K562 (cell line): ENCODE data around the gene PATL1. TPM values are rescaled to one million over a fixed set of nuclear protein-coding genes. Genes with fewer than 3 reads are reported as not detected.

Experiments used
- CEBPB ChIP-seq: fragments of 450-650 bp; IDR thresholded peaks from 2 replicates; pipeline ENCODE4 v1.6.1; 2016; ENCODE audit warnings: missing genetic modification characterization, missing compliant biosample characterization
- CHD1 ChIP-seq: fragments of 200-600 bp; sonication (generic); IDR thresholded peaks from one replicate; pipeline ENCODE4 v1.6.1; 2012; ENCODE audit warnings: mild to moderate bottlenecking, moderate library complexity, low read length, inconsistent platforms
- EGR1 ChIP-seq: fragments of 450-650 bp; conservative IDR thresholded peaks from 2 replicates; pipeline ENCODE4 v1.6.1; 2017; ENCODE audit warnings: mild to moderate bottlenecking
- GABPA ChIP-seq: fragments of 200-800 bp; sonication (Bioruptor generic); conservative IDR thresholded peaks from 2 replicates; pipeline ENCODE4 v1.6.1; 2016; ENCODE audit warnings: low read depth, missing genetic modification characterization, missing compliant biosample characterization
- GABPB1 ChIP-seq: sonication (generic); formaldehyde crosslinking; IDR thresholded peaks from 2 replicates; pipeline ENCODE4 v1.8.0; 2022; ENCODE audit warnings: mild to moderate bottlenecking, missing genetic modification reagents
- HDAC1 ChIP-seq, 2 experiments: fragments of 450-650 bp; IDR thresholded peaks; 2 replicates each; pipeline ENCODE4 v1.6.1; 2016 to 2017; ENCODE audit warnings: inconsistent platforms in 1 of 2, mild to moderate bottlenecking in 1 of 2, moderate library complexity in 1 of 2
- HMG20B ChIP-seq: fragments of 250-450 bp; sonication (Bioruptor Pico); IDR thresholded peaks from 2 replicates; pipeline ENCODE4 v1.5.0; 2021; ENCODE audit warnings: mild to moderate bottlenecking
- HSF4 ChIP-seq: fragments of 250-450 bp; sonication (Bioruptor Pico); IDR thresholded peaks from 2 replicates; pipeline ENCODE4 v2.1.2; 2022; ENCODE audit warnings: mild to moderate bottlenecking, moderate library complexity, borderline replicate concordance
- MAZ ChIP-seq, 2 experiments: fragments of 450-650 bp in 1 of 2; sonication (generic) in 1 of 2; formaldehyde crosslinking; IDR thresholded peaks in 1 of 2; conservative IDR thresholded peaks in 1 of 2; 2 replicates each; pipeline versions ENCODE4 v1.4.0 to v1.5.0; 2020; ENCODE audit warnings: mild to moderate bottlenecking in 1 of 2, missing genetic modification reagents in 1 of 2
- PATZ1 ChIP-seq: fragments of 250-450 bp; sonication (Bioruptor Pico); IDR thresholded peaks from 2 replicates; pipeline ENCODE4 v1.5.0; 2020; ENCODE audit warnings: mild to moderate bottlenecking, borderline replicate concordance
- SAP30 ChIP-seq: fragments of 200-600 bp; sonication (generic); IDR thresholded peaks from 2 replicates; pipeline ENCODE4 v1.6.1; 2012; ENCODE audit warnings: borderline replicate concordance, low read depth, mild to moderate bottlenecking, moderate library complexity, low read length, control low read depth, inconsistent platforms; ENCODE audit not compliant: insufficient read depth, poor library complexity, severe bottlenecking
- TAF7 ChIP-seq: fragments of 450-650 bp; IDR thresholded peaks from 2 replicates; pipeline ENCODE4 v1.6.1; 2016; ENCODE audit warnings: missing genetic modification characterization, missing compliant biosample characterization
- ZNF609 ChIP-seq: sonication (generic); formaldehyde crosslinking; IDR thresholded peaks from 2 replicates; pipeline ENCODE4 v1.8.1; 2023; ENCODE audit warnings: missing genetic modification reagents, mild to moderate bottlenecking, borderline replicate concordance
- ZSCAN32 ChIP-seq: fragments of 450-650 bp; formaldehyde crosslinking; IDR thresholded peaks from 2 replicates; pipeline ENCODE4 v1.4.0; 2020; ENCODE audit warnings: mild to moderate bottlenecking, moderate library complexity
- polyA plus RNA-seq, 8 experiments: library from polyadenylated mRNA; depleted of rRNA in 4 of 8; stranded (reverse) in 5 of 8; unstranded in 3 of 8; fragments of >200 nt; fragmentation: Nextera tagmentation in 2 of 8; fragmentation: Illumina TruSeq in 1 of 8; extraction: Ambion mirVana in 2 of 8; extraction: Trizol in 1 of 8; gene quantifications; 2 replicates each; pipeline versions ENCODE4 v1.2.1 to v1.2.3, GENCODE V29; 2011 to 2014; ENCODE audit warnings: inconsistent platforms in 1 of 8, missing spikeins in 1 of 8
- total RNA-seq, 7 experiments: library from RNA; depleted of rRNA in 6 of 7; stranded (reverse); fragments of >200 nt in 6 of 7; fragmentation: Illumina TruSeq in 2 of 7; extraction: Trizol in 2 of 7; gene quantifications; 2 replicates each; pipeline versions ENCODE4 v1.2.1 to v1.2.3, GENCODE V29; 2011 to 2021; ENCODE audit warnings: low replicate concordance in 1 of 7
- TF ChIP-seq, protein P1 (sequence below), 3 experiments: fragments of 200-800 bp in 1 of 3; fragments of 250-450 bp in 1 of 3; fragments of 450-650 bp in 1 of 3; sonication (Bioruptor Pico) in 1 of 3; sonication (Bioruptor generic) in 1 of 3; formaldehyde crosslinking in 1 of 3; IDR thresholded peaks; 2 replicates each; pipeline versions ENCODE4 v1.6.1 to v1.8.0; 2016 to 2022; ENCODE audit warnings: mild to moderate bottlenecking in 2 of 3, missing genetic modification characterization in 2 of 3, missing compliant biosample characterization in 1 of 3, moderate library complexity in 1 of 3

The PATL1 gene
- total and polyA plus RNA-seq, 9 of the 15 experiments (the other 6 are each of a cell fraction or from before 2014, with no cell fraction given), result 3.2 to 48.0 (median 16.4) TPM

GRCh38 chr11:59668188-59668949 lies 468 bp downstream of the PATL1 start (continued):
- TF ChIP-seq ZNF609 (no peak), TAF7 (tag) (no peak), PATZ1 (CRISPR knock-in tag) (peak; percentile 52; the same call in 1 of the 2 replicates), HMG20B (no peak), CEBPB (0 out of 2 replicates have a peak, but pooled peaks have one; percentile 27), MAZ (CRISPR knock-in tag; conservative IDR thresholded peaks at IDR 0.05 in 1 of 2, IDR thresholded peaks at IDR 0.05 in 1 of 2) (peak; percentile 50 to 67; a peak in 3 of 4 replicates), CHD1 (peak; percentile 74), ZSCAN32 (CRISPR knock-in tag) (0 out of 2 replicates have a peak, but pooled peaks have one; percentile 23), GABPB1 (CRISPR knock-in tag) (peak; percentile 72), SAP30 (peak; percentile 45), HSF4 (no peak), GABPA (tag) (peak; percentile 90), HDAC1 (IDR thresholded peaks at IDR 0.05) (peak in 1 of 2 experiments; percentile 70; a peak in 2 of 4 replicates), EGR1 (peak; percentile 37; the same call in 1 of the 2 replicates)
- TF ChIP-seq, protein P1, sequence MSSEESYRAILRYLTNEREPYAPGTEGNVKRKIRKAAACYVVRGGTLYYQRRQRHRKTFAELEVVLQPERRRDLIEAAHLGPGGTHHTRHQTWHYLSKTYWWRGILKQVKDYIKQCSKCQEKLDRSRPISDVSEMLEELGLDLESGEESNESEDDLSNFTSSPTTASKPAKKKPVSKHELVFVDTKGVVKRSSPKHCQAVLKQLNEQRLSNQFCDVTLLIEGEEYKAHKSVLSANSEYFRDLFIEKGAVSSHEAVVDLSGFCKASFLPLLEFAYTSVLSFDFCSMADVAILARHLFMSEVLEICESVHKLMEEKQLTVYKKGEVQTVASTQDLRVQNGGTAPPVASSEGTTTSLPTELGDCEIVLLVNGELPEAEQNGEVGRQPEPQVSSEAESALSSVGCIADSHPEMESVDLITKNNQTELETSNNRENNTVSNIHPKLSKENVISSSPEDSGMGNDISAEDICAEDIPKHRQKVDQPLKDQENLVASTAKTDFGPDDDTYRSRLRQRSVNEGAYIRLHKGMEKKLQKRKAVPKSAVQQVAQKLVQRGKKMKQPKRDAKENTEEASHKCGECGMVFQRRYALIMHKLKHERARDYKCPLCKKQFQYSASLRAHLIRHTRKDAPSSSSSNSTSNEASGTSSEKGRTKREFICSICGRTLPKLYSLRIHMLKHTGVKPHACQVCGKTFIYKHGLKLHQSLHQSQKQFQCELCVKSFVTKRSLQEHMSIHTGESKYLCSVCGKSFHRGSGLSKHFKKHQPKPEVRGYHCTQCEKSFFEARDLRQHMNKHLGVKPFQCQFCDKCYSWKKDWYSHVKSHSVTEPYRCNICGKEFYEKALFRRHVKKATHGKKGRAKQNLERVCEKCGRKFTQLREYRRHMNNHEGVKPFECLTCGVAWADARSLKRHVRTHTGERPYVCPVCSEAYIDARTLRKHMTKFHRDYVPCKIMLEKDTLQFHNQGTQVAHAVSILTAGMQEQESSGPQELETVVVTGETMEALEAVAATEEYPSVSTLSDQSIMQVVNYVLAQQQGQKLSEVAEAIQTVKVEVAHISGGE (CRISPR knock-in tag; IDR thresholded peaks at IDR 0.05), result no peak
